H1 (cell line): ENCODE results near the gene USP38. TPM values are rescaled to one million over a fixed set of nuclear protein-coding genes. Genes with fewer than 3 reads are reported as not detected.

Experiments used
- EGR1 ChIP-seq: IDR thresholded peaks from 2 replicates; pipeline ENCODE4 v1.6.1; 2011; ENCODE audit warnings: low read depth, low read length, borderline replicate concordance
- PHF8 ChIP-seq: fragments of 200-600 bp; sonication (generic); conservative IDR thresholded peaks from 2 replicates; pipeline ENCODE4 v1.7.1; 2012; ENCODE audit warnings: low read depth, mild to moderate bottlenecking, inconsistent platforms, low read length, moderate library complexity
- RFX5 ChIP-seq: IDR thresholded peaks from 2 replicates; pipeline ENCODE4 v1.6.1; 2011; ENCODE audit warnings: low read depth, low read length, improper control_type of control experiment, borderline replicate concordance
- polyA plus RNA-seq, 7 experiments: library from polyadenylated mRNA; depleted of rRNA in 3 of 7; stranded (reverse) in 5 of 7; unstranded in 2 of 7; fragments of >200 nt in 5 of 7; fragments of 200-250 nt in 2 of 7; gene quantifications; 1 replicate in 5 of 7; 2 replicates in 1 of 7; 4 replicates in 1 of 7; pipeline versions ENCODE4 v1.2.1 to v1.2.3, GENCODE V29; 2011 to 2013; ENCODE audit warnings: missing spikeins in 2 of 7, mixed read lengths in 2 of 7
- total RNA-seq: library from RNA; stranded (reverse); fragmentation: NEBNext Ultra II Directional; extraction: Animal tissue kit (Norgen Biotek cat#: 25700); gene quantifications from 2 replicates; pipeline ENCODE4 v1.2.1, GENCODE V29; 2021
- TF ChIP-seq, protein P1 (sequence below): fragments of 300-600 bp; sonication (generic); IDR thresholded peaks from 2 replicates; pipeline ENCODE4 v1.7.1; 2012; ENCODE audit warnings: low read length, moderate library complexity, mild to moderate bottlenecking, inconsistent platforms; ENCODE audit not compliant: insufficient replicate concordance

Gene USP38
- total and polyA plus RNA-seq, 2 of the 8 experiments (the other 6 are each of a cell fraction or from before 2014, with no cell fraction given), result 3.2 to 10.5 TPM

DNA sequence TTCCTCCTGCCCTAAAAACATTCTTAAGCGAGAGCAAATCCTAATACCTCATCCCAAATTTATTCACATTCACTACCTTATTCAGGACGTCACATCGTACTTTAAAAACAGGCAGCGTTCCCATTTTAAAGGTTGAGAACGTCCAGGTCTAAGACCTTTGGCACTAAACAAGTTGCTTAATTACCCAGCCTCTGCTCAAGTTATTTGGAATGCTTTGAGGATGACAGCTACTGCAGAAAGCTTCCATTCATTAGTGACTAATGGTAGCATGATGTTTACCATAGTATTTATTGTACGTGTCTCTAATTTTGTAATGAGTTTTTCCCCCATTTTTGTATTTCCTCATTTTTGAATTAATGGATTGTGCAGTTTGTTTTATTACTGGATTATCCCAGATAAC, 1.5 kb downstream of the USP38 start (continued):
- TF ChIP-seq, protein P1, sequence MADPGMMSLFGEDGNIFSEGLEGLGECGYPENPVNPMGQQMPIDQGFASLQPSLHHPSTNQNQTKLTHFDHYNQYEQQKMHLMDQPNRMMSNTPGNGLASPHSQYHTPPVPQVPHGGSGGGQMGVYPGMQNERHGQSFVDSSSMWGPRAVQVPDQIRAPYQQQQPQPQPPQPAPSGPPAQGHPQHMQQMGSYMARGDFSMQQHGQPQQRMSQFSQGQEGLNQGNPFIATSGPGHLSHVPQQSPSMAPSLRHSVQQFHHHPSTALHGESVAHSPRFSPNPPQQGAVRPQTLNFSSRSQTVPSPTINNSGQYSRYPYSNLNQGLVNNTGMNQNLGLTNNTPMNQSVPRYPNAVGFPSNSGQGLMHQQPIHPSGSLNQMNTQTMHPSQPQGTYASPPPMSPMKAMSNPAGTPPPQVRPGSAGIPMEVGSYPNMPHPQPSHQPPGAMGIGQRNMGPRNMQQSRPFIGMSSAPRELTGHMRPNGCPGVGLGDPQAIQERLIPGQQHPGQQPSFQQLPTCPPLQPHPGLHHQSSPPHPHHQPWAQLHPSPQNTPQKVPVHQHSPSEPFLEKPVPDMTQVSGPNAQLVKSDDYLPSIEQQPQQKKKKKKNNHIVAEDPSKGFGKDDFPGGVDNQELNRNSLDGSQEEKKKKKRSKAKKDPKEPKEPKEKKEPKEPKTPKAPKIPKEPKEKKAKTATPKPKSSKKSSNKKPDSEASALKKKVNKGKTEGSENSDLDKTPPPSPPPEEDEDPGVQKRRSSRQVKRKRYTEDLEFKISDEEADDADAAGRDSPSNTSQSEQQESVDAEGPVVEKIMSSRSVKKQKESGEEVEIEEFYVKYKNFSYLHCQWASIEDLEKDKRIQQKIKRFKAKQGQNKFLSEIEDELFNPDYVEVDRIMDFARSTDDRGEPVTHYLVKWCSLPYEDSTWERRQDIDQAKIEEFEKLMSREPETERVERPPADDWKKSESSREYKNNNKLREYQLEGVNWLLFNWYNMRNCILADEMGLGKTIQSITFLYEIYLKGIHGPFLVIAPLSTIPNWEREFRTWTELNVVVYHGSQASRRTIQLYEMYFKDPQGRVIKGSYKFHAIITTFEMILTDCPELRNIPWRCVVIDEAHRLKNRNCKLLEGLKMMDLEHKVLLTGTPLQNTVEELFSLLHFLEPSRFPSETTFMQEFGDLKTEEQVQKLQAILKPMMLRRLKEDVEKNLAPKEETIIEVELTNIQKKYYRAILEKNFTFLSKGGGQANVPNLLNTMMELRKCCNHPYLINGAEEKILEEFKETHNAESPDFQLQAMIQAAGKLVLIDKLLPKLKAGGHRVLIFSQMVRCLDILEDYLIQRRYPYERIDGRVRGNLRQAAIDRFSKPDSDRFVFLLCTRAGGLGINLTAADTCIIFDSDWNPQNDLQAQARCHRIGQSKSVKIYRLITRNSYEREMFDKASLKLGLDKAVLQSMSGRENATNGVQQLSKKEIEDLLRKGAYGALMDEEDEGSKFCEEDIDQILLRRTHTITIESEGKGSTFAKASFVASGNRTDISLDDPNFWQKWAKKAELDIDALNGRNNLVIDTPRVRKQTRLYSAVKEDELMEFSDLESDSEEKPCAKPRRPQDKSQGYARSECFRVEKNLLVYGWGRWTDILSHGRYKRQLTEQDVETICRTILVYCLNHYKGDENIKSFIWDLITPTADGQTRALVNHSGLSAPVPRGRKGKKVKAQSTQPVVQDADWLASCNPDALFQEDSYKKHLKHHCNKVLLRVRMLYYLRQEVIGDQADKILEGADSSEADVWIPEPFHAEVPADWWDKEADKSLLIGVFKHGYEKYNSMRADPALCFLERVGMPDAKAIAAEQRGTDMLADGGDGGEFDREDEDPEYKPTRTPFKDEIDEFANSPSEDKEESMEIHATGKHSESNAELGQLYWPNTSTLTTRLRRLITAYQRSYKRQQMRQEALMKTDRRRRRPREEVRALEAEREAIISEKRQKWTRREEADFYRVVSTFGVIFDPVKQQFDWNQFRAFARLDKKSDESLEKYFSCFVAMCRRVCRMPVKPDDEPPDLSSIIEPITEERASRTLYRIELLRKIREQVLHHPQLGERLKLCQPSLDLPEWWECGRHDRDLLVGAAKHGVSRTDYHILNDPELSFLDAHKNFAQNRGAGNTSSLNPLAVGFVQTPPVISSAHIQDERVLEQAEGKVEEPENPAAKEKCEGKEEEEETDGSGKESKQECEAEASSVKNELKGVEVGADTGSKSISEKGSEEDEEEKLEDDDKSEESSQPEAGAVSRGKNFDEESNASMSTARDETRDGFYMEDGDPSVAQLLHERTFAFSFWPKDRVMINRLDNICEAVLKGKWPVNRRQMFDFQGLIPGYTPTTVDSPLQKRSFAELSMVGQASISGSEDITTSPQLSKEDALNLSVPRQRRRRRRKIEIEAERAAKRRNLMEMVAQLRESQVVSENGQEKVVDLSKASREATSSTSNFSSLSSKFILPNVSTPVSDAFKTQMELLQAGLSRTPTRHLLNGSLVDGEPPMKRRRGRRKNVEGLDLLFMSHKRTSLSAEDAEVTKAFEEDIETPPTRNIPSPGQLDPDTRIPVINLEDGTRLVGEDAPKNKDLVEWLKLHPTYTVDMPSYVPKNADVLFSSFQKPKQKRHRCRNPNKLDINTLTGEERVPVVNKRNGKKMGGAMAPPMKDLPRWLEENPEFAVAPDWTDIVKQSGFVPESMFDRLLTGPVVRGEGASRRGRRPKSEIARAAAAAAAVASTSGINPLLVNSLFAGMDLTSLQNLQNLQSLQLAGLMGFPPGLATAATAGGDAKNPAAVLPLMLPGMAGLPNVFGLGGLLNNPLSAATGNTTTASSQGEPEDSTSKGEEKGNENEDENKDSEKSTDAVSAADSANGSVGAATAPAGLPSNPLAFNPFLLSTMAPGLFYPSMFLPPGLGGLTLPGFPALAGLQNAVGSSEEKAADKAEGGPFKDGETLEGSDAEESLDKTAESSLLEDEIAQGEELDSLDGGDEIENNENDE, result no peak
- no peak for TF ChIP-seq RFX5
- no peak for TF ChIP-seq EGR1
- TF ChIP-seq PHF8, result no peak
